GM18498 (cell line): ENCODE measurements around the gene POMGNT2.
"Not testable (repeated sequence)": the region's sequence is repeated elsewhere in the genome, so short reads cannot be mapped to it uniquely, and the experiment has no call there.

Source experiments
- ATAC-seq: cut with Tn5 transposase; IDR thresholded peaks from one replicate; pipeline ENCODE4 v1.9.1; 2021; ENCODE audit warnings: mild to moderate bottlenecking, moderate library complexity; ENCODE audit not compliant: unreplicated experiment

The POMGNT2 gene

GRCh38 chr3:43077261-43077660, 28.6 kb downstream of the POMGNT2 start:
- no peak for ATAC-seq

DNA sequence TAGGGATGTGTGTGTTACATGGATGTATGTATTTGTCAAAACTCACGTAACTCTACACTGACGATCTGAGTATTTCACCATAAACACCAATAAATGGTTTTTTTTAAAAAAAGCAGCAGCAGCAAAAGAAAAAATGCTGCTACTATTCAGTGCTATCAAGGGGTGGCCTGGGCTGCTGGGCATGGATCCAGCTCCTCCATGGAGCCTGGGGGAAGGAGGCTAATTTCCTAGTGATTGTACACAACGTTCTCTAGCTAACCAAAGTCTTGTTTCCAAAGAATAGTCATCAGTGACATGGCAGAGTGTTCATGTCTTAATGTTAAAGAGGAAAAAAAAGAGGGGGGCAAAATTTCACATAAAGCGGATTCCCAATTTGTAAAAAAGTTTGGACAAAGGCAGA, 29.0 kb downstream of the POMGNT2 start:
- no peak for ATAC-seq

DNA sequence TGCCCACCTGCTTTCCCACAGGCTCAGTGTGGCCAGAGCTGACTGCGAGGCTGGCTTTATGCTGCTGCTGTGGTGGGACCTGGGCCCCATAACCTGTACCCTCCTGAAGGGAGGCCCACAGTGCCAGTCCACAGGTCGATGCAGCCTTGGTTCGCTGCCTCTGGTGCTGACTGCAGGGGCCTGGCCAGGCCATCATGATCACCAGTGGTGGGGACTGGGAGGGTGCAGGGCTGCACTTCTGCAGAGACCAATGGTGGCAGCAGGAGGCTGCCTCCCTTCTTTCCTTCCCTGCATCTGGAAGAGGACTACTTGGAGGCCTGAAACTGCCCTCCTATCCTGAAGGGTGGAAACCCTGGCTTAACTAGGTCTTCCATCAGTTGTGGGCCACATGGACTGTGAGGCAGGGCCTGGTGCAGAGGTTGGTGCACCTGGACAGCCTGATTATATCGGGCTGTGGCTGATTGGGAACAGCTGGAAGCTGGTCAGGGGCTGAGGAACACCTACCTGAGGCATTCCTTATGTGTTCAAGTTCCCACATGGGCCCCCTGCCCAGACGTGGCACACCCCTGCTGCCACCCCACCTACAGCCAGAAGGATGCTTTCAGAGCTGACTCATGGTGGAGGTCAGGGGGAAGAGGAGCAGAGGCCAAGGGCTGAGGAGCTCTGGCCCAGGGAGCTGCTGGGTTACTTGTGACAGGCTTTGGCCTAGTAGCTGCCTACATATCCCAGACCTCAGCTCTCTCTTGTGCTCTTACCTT, 29.8 kb downstream of the POMGNT2 start:
- no peak for ATAC-seq

- no peak for ATAC-seq
Observed at GRCh38 chr3:43074901-43075689, 30.8 kb downstream of the POMGNT2 start.

- ATAC-seq: no peak
Observed at GRCh38 chr3:43074482-43074881, 31.4 kb downstream of the POMGNT2 start.

- ATAC-seq: no peak
Observed at GRCh38 chr3:43073836-43074220, 32.1 kb downstream of the POMGNT2 start.

DNA sequence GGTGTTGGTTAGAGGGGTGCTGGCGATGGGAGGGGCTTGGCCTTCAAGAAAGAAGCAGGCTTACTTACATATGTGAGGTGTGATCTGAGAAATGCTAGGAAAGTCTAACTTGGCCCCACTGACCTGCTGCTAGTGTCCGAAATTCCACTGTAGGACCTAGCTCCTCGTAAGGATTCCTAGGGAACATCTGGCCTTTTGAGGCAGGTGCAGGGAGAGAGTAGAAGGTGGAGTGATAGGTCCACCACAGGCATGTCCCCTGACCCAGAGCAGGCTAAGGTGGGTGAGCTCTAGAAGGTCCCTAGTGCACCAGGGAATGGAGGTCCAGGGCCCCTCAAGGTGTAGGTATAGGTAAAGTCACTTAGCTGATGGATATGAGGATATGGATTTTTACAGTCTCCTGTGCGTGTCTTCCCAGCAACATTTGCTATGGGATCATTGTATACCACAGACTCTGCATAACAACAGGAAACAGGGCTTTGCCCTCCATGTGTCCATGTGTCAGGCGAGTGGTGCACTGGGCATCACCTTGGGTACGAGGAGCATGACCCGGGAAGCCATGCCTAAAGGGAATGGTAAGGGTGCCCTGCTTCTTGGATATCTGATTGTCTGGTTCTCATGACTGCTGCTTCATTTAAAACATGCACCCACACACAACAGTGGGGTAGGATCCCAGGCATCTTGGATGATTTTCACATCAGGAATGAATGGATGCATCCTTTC, 32.6 kb downstream of the POMGNT2 start:
- no peak for ATAC-seq

DNA sequence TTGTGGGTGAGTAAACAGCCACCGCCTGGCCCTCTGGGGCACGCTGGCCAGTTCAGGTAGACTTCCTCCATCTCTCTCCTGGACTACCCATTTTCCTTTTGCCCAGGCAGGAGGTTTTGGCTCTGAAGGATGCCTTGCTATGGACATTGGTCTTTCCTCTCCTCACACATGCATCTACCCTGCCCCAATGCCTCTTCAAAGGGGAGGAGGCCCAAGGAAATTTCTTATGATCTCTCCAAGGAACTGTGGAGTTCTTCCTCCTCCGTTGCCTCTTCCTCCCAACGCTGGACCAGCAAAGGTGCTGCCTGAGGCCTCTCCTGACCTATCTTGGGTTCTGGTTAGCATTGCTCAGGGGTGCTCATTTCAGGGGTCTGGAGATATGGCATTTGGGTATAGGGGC, 33.5 kb downstream of the POMGNT2 start:
- ATAC-seq: no peak

- ATAC-seq: no peak
Observed at GRCh38 chr3:43071313-43071893, 34.5 kb downstream of the POMGNT2 start.

- ATAC-seq: not testable (repeated sequence)
Observed at GRCh38 chr3:43070670-43071069, 35.2 kb downstream of the POMGNT2 start.

- no peak for ATAC-seq
Observed at GRCh38 chr3:43063114-43063513, 42.8 kb downstream of the POMGNT2 start.

DNA sequence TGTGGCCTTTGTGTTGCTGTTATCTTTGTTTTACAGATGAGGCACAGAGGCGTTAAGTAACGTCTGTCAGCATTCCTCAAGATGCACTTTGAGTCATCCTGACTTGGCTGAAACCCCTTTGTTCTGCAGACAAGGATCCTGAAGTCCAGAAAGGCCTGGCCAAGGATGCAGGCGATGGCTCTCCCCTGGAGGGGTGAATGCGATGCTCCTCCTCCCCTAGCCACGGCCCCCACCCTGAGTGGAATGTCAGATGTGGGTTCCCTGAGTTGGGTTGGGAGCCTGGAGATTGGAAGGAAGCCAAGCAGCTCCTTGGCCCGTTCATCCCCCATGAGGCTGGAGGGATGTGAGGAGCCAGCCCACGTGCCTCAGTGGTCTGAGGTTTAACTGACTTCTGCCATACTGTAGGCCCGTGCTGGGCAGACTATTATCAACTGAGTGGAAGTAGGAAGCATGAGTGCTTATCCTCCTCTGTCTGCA, 43.3 kb downstream of the POMGNT2 start:
- no peak for ATAC-seq

- ATAC-seq: no peak
Observed at GRCh38 chr3:43062040-43062563, 43.8 kb downstream of the POMGNT2 start.

DNA sequence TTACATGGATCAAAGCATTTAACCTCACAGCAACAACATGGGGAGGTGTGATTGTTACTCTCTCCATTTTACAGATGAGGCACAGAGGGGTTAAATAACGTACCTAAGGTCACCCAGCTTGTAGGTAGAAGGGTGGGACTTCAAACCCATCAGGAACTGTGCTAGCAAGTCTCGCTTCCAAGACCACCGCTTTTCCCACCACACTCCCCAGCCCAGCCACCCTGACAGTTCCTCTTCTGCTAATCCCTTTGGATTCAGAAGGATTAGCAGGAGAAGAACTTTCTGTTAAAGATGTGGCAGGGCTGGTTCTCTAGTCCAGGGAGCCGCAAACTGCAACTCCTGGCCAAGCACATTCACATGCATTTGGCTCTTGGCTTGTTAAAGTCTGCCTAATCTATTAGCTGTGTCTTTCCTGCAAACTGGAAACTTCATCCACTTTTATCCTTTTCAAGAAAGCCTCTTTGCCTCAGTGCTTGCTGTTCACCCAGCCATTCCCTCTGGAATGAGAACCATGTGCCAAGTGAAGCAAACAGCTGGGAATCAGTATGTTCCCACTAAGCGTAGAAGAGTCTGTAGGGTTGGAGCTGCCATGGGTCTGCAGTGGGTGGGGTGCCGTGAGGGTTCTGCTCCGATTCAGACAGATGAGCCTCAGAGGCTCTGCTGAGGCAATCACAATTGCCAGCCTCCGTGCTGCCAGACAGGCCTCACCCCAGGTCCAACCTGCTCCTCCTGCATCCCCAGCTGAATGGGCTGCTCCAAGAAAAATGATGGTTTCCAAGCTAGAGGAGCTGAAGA, 44.6 kb downstream of the POMGNT2 start:
- ATAC-seq: no peak

DNA sequence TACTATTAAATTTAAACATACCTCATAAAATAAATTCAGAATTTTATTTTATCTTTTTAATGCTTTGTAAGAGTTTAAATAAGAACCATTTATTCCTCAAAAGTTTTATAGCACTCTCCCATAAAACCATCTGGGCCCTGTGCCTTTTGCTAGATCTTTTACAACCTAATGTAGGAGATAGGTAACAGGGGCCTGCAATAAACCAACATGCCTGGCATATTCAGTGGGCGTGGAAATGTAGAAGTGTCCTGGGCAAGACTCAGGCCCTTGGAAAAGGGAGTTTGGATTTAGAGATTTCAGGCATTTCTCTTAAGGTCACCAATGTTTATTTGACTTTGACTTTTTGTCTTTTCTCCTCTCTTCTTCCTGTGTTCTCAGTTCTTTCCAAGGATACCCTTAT, 46.4 kb downstream of the POMGNT2 start:
- no peak for ATAC-seq

DNA sequence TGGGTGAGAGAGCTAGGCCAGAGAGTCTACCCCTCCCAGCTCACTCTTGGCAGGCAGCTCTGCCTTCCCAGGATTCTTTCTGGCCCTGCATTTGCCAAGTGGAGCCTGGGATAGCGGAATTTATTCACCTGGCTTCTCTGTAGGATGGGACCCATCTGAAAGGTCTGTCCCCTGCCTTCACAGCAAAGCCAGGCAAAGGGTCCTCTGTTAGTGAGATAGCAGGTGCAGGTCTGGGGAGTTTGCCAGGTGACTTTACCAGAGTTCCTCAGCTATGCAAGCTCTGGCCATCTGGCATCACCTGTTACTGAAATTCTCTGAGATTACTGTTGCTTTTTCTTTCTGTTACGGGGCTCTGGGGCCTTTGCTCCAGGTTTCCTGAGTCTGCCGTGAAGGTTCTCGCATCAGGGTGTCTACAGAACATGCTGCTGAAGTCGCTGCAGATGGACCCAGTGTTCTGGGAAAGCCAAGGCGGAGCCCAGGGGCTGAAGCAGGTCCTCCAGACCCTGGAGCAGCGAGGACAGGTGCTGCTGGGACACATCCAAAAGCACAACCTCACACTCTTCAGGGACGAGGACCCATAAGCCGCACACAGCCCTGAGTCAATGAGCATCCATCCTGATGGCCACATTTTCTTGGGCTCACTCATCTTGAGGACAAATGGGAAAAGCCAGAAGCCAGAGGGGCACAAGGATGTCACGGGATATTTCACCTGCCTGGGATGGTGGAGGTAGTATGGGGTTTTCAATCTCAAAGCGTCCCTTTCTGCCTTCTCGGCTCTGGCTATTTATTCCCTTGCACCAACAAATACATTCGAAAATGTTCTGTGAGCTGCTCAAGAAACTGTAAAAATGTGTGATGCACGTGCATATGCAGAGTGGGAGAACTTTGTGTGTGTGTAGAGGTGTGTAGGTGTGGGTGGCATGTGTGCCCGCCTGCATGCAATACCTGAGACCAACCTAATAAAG, 49.8 kb downstream of the POMGNT2 start:
- no peak for ATAC-seq

GRCh38 chr3:43055393-43055792, 50.5 kb downstream of the POMGNT2 start:
- no peak for ATAC-seq

DNA sequence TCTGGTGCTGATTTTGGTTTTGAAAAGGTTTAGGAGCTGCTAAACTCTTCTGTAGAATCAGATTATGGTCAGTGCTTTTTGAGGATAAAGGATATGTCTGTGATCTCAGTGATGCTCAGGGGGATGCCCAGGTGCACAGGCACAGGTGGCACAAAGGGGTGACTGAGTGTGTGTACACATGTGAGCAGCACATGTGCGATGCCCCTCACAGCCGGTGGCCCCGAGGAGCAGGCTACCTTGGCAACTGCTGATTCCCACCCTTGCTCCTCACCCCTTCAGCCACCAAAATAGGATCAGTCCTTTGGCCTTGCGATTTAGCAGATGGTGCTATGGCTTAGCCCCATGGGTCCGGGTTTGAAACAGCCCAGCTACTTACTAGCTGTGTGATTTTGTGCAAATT, 51.1 kb downstream of the POMGNT2 start:
- no peak for ATAC-seq

DNA sequence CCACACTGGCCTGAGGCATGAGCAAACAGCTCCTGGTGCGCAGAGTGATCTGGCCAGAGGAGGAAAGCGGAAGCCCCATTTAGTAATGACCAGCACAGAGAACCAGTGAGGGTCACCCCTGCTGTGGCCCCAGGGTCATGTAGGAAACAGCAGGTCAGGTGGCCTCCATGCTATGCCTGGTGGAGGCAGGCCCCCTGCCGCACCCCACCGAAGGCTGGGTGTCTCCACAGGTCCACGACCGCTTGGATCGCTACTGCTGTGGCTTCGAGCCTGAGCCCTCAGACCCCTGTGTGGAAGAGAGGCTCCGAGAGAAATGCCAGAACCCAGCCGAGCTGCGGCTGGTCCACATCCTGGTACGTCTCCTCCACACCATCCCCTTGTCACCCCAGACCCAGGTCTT, 52.6 kb downstream of the POMGNT2 start:
- no peak for ATAC-seq
